Neural cell (in vitro differentiated cells): ENCODE data around the gene SLC29A3. TPM values are rescaled to one million over a fixed set of nuclear protein-coding genes. Genes with fewer than 3 reads are reported as not detected.

Experiments used
- H2AFZ ChIP-seq: fragments of 200-600, 300-800 bp; sonication (generic), shearing (Covaris generic); 2 replicates; pipeline ENCODE4 v1.6.0; 2014; ENCODE audit warnings: low read depth, mild to moderate bottlenecking, antibody characterized with exemption, low read length, moderate library complexity
- H3F3A ChIP-seq: fragments of 200-600 bp; shearing (Covaris generic); 2 replicates; pipeline ENCODE4 v1.6.1; 2016; ENCODE audit warnings: mild to moderate bottlenecking, moderate library complexity, mixed read lengths, antibody characterized with exemption, low read length; ENCODE audit not compliant: insufficient read depth, poor library complexity, severe bottlenecking
- H3K27ac ChIP-seq: fragments of 200-600, 300-800 bp; sonication (generic), shearing (Covaris generic); 2 replicates; pipeline ENCODE4 v1.5.1; 2014; ENCODE audit warnings: mild to moderate bottlenecking, low read length, moderate library complexity
- H3K27me3 ChIP-seq: fragments of 300-800, 200-600 bp; sonication (generic), shearing (Covaris generic); 2 replicates; pipeline ENCODE4 v1.6.0; 2014; ENCODE audit warnings: mild to moderate bottlenecking, low read depth, low read length, moderate library complexity; ENCODE audit not compliant: insufficient read depth
- H3K36me3 ChIP-seq: fragments of 300-800, 200-600 bp; sonication (generic), shearing (Covaris generic); 2 replicates; pipeline ENCODE4 v1.5.1; 2014; ENCODE audit warnings: mild to moderate bottlenecking, antibody characterized with exemption, low read length, moderate library complexity; ENCODE audit not compliant: insufficient read depth
- H3K4me2 ChIP-seq: fragments of 300-800, 200-600 bp; sonication (generic), shearing (Covaris generic); 2 replicates; pipeline ENCODE4 v1.6.0; 2014; ENCODE audit warnings: mild to moderate bottlenecking, low read length
- H3K4me3 ChIP-seq: fragments of 300-800, 200-600 bp; sonication (generic), shearing (Covaris generic); 2 replicates; pipeline ENCODE4 v1.5.1; 2014; ENCODE audit warnings: mild to moderate bottlenecking, low read length, moderate library complexity
- H3K79me2 ChIP-seq: fragments of 200-600 bp; shearing (Covaris generic); replicated peaks from 2 replicates; pipeline ENCODE4 v1.6.0; 2014; ENCODE audit warnings: mild to moderate bottlenecking, low read length, moderate library complexity; ENCODE audit not compliant: insufficient read depth
- H3K9ac ChIP-seq: fragments of 300-800, 200-600 bp; sonication (generic), shearing (Covaris generic); 2 replicates; pipeline ENCODE4 v1.6.1; 2016; ENCODE audit warnings: mild to moderate bottlenecking, low read length, mixed read lengths
- H3K9me2 ChIP-seq: fragments of 200-600 bp; shearing (Covaris generic); 2 replicates; pipeline ENCODE4 v1.6.1; 2016; ENCODE audit warnings: mild to moderate bottlenecking, low read length, mixed read lengths; ENCODE audit not compliant: insufficient read depth
- H3K9me3 ChIP-seq: fragments of 200-600, 300-800 bp; sonication (generic), shearing (Covaris generic); 2 replicates; pipeline ENCODE4 v1.6.1; 2016; ENCODE audit warnings: mild to moderate bottlenecking, mixed run types, low read length, moderate library complexity, mixed read lengths
- H4K20me1 ChIP-seq: fragments of 200-600 bp; shearing (Covaris generic); 2 replicates; pipeline ENCODE4 v1.6.1; 2016; ENCODE audit warnings: mild to moderate bottlenecking, mixed run types; ENCODE audit not compliant: insufficient read depth
- CTCF ChIP-seq: fragments of 450-650 bp; IDR thresholded peaks from 2 replicates; pipeline ENCODE4 v1.5.1; 2014; ENCODE audit warnings: antibody characterized with exemption, mild to moderate bottlenecking, moderate library complexity; ENCODE audit not compliant: poor library complexity, severe bottlenecking
- EP300 ChIP-seq: fragments of 450-650 bp; conservative IDR thresholded peaks from 2 replicates; pipeline ENCODE4 v1.6.1; 2014; ENCODE audit warnings: antibody characterized with exemption, mild to moderate bottlenecking, moderate library complexity; ENCODE audit not compliant: poor library complexity, severe bottlenecking
- EZH2 ChIP-seq: fragments of 200-600, 300-800 bp; shearing (Covaris generic), sonication (generic); IDR thresholded peaks from 2 replicates; pipeline ENCODE4 v1.6.1; 2014; ENCODE audit warnings: antibody characterized with exemption, low read length, borderline replicate concordance, mild to moderate bottlenecking; ENCODE audit not compliant: insufficient read depth, poor library complexity, severe bottlenecking
- MXI1 ChIP-seq: fragments of 450-650 bp; conservative IDR thresholded peaks from 2 replicates; pipeline ENCODE4 v1.6.1; 2014; ENCODE audit warnings: antibody characterized with exemption, mild to moderate bottlenecking; ENCODE audit not compliant: poor library complexity, severe bottlenecking
- POLR2AphosphoS5 ChIP-seq: IDR thresholded peaks from 2 replicates; pipeline ENCODE4 v1.6.1; 2012
- RAD21 ChIP-seq: fragments of 450-650 bp; conservative IDR thresholded peaks from 2 replicates; pipeline ENCODE4 v1.6.1; 2014; ENCODE audit warnings: antibody characterized with exemption, mild to moderate bottlenecking, moderate library complexity
- REST ChIP-seq: IDR thresholded peaks from 2 replicates; pipeline ENCODE4 v1.6.1; 2012; ENCODE audit warnings: borderline replicate concordance
- SMC3 ChIP-seq: fragments of 450-650 bp; conservative IDR thresholded peaks from 2 replicates; pipeline ENCODE4 v1.6.1; 2014; ENCODE audit warnings: antibody characterized with exemption, mild to moderate bottlenecking, moderate library complexity; ENCODE audit not compliant: poor library complexity
- TAF1 ChIP-seq: IDR thresholded peaks from 2 replicates; pipeline ENCODE4 v1.6.1; 2012; ENCODE audit warnings: low read depth
- polyA plus RNA-seq: library from polyadenylated mRNA; depleted of rRNA; stranded (reverse); fragments of >200 nt; gene quantifications from 2 replicates; pipeline ENCODE4 v1.2.3, GENCODE V29; 2014

SLC29A3 gene
- polyA plus RNA-seq, 1 donor from 2014 or later, result 2.3 TPM

GRCh38 chr10:71396711-71397295 is 77.7 kb downstream of the SLC29A3 start, which contains the start of gene CDH23:
CDH23 (plus strand) TSS chr10:71396920; CDS start chr10:71439832, 42,912 bp downstream.
- H3K9ac ChIP-seq, result peak within 1 kb of the TSS; percentile 52
- no peak within 1 kb of the TSS for H2AFZ ChIP-seq

GRCh38 chr10:71397296-71398212 is 78.5 kb downstream of the SLC29A3 start:
- no peaks in the 10 kb centered on the region for H3F3A ChIP-seq
- no peaks in the 10 kb centered on the region for H3K79me2 ChIP-seq
- H3K27me3 ChIP-seq, result peaks cover 32% of the 10 kb centered on the region
- TF ChIP-seq TAF1 (no peak), REST (no peak), POLR2AphosphoS5 (no peak), EP300 (no peak), CTCF (peak; percentile 26), RAD21 (peak; percentile 50), MXI1 (peak; percentile 52), EZH2 (no peak), SMC3 (peak; percentile 58)
- no peaks in the 10 kb centered on the region for H3K9me3 ChIP-seq
- H2AFZ ChIP-seq, result no peak overlapping the region
- peak overlapping the region; percentile 71 for H3K4me3 ChIP-seq
- peak overlapping the region; percentile 48 for H3K4me2 ChIP-seq
- peak overlapping the region; percentile 45 for H3K9ac ChIP-seq
- no peaks in the 10 kb centered on the region for H3K36me3 ChIP-seq
- no peaks in the 10 kb centered on the region for H3K9me2 ChIP-seq
- H4K20me1 ChIP-seq, result no peaks in the 10 kb centered on the region
- H3K27ac ChIP-seq, result no peak overlapping the region

More at GRCh38 chr10:71396711-71397295, 77.7 kb downstream of the SLC29A3 start, which contains the start of gene CDH23:
- no peaks in the 10 kb centered on the region for H3F3A ChIP-seq
- peak within 1 kb of the TSS; percentile 71 for H3K4me3 ChIP-seq
- H3K27ac ChIP-seq, result no peak within 1 kb of the TSS
- no peaks in the 10 kb centered on the region for H3K9me3 ChIP-seq
- TF ChIP-seq SMC3 (no peak), TAF1 (no peak), RAD21 (no peak), EP300 (no peak), MXI1 (no peak)
- H3K9me2 ChIP-seq, result no peaks in the 10 kb centered on the region
- H3K27me3 ChIP-seq, result peaks cover 32% of the 10 kb centered on the region
- peak within 1 kb of the TSS; percentile 48 for H3K4me2 ChIP-seq
- no peaks in the 10 kb centered on the region for H3K36me3 ChIP-seq
- H4K20me1 ChIP-seq, result no peaks in the 10 kb centered on the region
- no peaks in the 10 kb centered on the region for H3K79me2 ChIP-seq
